PFSK-1 (cell line): ENCODE results near the gene MGAT4B.

Source experiments
- FOXP2 ChIP-seq: optimal IDR thresholded peaks from 2 replicates; pipeline ENCODE3; 2011; ENCODE audit warnings: borderline replicate concordance, control low read depth, inconsistent platforms; ENCODE audit not compliant: insufficient read depth; ENCODE audit errors: extremely low read length, extremely low read depth
- POLR2AphosphoS5 ChIP-seq: IDR thresholded peaks from 2 replicates; pipeline ENCODE4 v1.6.1; 2012; ENCODE audit warnings: low read depth, mild to moderate bottlenecking, control low read depth, low read length, moderate library complexity
- SIN3A ChIP-seq: IDR thresholded peaks from 2 replicates; pipeline ENCODE4 v1.6.1; 2012; ENCODE audit warnings: mild to moderate bottlenecking, low read length, moderate library complexity, borderline replicate concordance; ENCODE audit not compliant: insufficient read depth
- TAF1 ChIP-seq: IDR thresholded peaks from 2 replicates; pipeline ENCODE4 v1.6.1; 2012; ENCODE audit warnings: low read length, control low read depth, borderline replicate concordance; ENCODE audit not compliant: insufficient read depth
- TF ChIP-seq, protein P1 (sequence below), 2 experiments: IDR thresholded peaks; 2 replicates each; pipeline versions ENCODE4 v1.6.1 to v1.8.0; 2011 to 2012; ENCODE audit warnings: low read depth in 2 of 2, low read length in 2 of 2, control low read depth in 1 of 2, inconsistent platforms in 1 of 2, mild to moderate bottlenecking in 1 of 2, moderate library complexity in 1 of 2; ENCODE audit not compliant: insufficient read depth in 1 of 2

The MGAT4B gene

DNA sequence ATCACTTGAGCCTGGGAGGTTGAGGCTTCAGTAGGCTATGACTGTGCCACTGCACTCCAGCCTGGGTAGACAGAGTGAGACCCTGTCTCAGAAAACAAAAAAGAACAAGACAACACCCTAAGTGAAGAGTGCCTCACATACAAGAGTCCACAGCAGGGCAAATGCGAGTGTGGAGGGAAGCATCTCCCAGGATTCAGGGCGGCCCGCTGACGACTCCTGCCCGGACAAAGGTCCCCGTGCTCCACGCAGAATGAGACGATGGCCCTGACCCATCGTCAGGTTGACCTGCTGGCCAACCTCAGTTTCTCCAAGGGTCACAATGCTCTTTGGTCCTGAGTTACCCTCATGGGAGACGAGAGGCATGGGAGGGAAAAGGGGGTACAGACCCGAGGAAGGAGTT lies 33.7 kb upstream of the MGAT4B start:
- TF ChIP-seq, protein P1, sequence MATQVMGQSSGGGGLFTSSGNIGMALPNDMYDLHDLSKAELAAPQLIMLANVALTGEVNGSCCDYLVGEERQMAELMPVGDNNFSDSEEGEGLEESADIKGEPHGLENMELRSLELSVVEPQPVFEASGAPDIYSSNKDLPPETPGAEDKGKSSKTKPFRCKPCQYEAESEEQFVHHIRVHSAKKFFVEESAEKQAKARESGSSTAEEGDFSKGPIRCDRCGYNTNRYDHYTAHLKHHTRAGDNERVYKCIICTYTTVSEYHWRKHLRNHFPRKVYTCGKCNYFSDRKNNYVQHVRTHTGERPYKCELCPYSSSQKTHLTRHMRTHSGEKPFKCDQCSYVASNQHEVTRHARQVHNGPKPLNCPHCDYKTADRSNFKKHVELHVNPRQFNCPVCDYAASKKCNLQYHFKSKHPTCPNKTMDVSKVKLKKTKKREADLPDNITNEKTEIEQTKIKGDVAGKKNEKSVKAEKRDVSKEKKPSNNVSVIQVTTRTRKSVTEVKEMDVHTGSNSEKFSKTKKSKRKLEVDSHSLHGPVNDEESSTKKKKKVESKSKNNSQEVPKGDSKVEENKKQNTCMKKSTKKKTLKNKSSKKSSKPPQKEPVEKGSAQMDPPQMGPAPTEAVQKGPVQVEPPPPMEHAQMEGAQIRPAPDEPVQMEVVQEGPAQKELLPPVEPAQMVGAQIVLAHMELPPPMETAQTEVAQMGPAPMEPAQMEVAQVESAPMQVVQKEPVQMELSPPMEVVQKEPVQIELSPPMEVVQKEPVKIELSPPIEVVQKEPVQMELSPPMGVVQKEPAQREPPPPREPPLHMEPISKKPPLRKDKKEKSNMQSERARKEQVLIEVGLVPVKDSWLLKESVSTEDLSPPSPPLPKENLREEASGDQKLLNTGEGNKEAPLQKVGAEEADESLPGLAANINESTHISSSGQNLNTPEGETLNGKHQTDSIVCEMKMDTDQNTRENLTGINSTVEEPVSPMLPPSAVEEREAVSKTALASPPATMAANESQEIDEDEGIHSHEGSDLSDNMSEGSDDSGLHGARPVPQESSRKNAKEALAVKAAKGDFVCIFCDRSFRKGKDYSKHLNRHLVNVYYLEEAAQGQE (IDR thresholded peaks at IDR 0.05; ENCODE audit: insufficient read depth in 1 of 2, low read depth in 2 of 2, low read length in 2 of 2), result no peak
- TF ChIP-seq SIN3A, result no peak
- TF ChIP-seq TAF1, result no peak
- TF ChIP-seq FOXP2, result no peak
- no peak for TF ChIP-seq POLR2AphosphoS5

DNA sequence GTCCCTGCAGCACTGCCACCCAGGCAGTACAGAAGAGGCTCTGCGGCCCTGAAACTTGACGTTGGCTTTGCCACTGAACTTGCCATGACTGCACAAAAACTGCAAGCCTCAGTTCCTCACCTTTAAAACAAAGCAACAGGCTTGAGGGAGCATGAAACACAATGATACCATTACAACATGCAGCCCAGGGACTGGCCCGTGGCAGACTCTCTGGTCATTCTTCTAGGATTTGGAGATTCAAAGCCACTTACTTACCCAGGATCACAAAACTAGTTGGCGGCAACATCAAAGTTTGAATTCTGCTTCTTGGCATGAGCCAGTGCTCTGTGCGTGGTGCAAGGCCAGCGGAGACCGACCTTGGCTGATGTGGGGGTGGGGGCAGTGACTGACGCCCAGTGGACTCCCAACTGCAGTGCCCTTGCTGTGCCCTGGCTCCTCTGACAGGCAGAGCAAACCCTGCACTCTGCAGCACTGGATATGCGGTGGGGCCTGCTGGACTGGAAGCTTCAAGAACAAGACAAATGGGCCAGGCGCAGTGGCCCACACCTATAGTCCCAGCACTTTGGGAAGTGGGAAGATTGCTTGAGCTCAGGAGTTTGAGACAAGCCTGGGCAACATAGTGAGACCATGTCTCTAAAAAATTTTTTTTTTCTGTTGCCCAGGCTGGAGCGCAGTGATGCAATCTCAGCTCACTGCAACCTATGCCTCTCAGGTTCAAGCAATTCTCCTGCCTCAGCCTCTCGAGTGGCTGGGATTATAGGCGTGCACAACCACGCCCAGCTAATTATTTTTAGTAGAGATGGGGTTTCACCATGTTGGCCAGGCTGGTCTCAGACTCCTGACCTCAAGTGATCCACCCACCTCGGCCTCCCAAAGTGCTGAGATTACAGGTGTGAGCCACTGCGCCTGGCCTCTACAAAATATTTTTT lies 32.9 kb upstream of the MGAT4B start:
- TF ChIP-seq, protein P1 (IDR thresholded peaks at IDR 0.05; ENCODE audit: insufficient read depth in 1 of 2, low read depth in 2 of 2, low read length in 2 of 2), result no peak
- TF ChIP-seq TAF1, result no peak
- TF ChIP-seq SIN3A, result no peak
- no peak for TF ChIP-seq POLR2AphosphoS5
- no peak for TF ChIP-seq FOXP2

DNA sequence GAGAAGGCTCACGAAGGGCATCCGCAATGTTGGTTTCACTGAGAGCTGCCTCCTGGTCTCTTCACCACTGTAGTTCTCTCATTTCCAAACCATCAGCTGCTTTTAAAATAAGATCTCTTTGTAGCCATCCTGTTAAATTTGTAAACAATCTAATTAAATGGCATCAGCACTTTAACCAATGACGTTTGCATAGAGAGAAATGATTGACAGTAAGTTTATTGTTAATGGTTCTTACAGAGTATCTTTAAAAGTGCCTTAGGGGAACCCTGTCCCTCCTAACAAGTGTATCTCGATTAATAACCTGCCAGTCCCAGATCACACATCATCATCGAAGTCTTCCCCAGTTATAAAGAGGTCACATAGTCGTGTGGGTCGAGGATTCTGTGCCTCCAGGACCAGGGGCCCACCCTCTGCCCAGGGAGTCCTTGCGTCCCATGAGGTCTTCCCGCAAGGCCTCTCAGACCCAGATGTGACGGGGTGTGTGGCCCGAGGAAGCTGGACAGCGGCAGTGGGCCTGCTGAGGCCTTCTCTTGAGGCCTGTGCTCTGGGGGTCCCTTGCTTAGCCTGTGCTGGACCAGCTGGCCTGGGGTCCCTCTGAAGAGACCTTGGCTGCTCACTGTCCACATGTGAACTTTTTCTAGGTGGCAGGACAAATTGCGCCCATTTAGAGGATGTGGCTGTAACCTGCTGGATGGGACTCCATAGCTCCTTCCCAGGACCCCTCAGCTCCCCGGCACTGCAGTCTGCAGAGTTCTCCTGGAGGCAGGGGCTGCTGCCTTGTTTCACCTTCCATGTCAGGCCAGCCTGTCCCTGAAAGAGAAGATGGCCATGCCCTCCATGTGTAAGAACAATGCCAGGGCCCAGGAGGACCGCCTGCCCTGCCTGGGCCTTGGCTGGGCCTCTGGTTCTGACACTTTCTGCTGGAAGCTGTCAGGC lies 30.7 kb upstream of the MGAT4B start:
- no peak for TF ChIP-seq FOXP2
- TF ChIP-seq, protein P1 (IDR thresholded peaks at IDR 0.05; ENCODE audit: insufficient read depth in 1 of 2, low read depth in 2 of 2, low read length in 2 of 2), result peak in 1 of 2 experiments; percentile 43; a peak in 1 of 4 replicates

DNA sequence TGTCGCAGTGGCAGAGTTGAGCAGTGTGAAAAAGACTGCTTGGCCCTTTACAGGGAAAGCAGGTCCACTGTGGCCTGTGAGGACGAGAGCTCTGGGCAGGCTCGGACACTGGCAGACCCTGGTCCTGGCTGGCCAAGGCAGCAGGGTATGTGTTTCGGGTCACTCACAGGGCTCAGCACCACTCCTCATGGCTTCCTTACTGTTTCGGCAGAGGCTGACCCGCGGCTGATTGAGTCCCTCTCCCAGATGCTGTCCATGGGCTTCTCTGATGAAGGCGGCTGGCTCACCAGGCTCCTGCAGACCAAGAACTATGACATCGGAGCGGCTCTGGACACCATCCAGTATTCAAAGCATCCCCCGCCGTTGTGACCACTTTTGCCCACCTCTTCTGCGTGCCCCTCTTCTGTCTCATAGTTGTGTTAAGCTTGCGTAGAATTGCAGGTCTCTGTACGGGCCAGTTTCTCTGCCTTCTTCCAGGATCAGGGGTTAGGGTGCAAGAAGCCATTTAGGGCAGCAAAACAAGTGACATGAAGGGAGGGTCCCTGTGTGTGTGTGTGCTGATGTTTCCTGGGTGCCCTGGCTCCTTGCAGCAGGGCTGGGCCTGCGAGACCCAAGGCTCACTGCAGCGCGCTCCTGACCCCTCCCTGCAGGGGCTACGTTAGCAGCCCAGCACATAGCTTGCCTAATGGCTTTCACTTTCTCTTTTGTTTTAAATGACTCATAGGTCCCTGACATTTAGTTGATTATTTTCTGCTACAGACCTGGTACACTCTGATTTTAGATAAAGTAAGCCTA lies 29.8 kb upstream of the MGAT4B start:
- no peak for TF ChIP-seq SIN3A
- no peak for TF ChIP-seq TAF1
- TF ChIP-seq POLR2AphosphoS5, result no peak; the same call in 1 of the 2 replicates
- TF ChIP-seq FOXP2, result no peak

DNA sequence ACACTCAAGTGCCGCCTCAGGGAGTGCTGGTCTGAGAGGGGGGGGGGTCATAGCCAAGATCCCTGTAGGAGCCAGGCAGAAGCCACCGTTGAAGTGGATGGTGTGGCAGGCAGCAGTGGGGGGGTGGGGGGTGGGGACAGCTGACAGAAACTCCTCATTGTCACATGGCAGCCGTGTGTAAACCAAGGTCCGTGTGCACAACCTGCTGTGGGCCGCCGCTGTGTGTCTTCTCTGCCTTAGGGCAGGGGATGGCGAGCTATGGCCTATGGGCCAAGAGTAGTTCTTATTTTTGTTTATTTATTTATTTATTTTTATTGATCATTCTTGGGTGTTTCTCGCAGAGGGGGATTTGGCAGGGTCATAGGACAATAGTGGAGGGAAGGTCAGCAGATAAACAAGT lies 27.5 kb upstream of the MGAT4B start:
- TF ChIP-seq, protein P1 (IDR thresholded peaks at IDR 0.05; ENCODE audit: insufficient read depth in 1 of 2, low read depth in 2 of 2, low read length in 2 of 2), result no peak
- TF ChIP-seq SIN3A, result no peak
- no peak for TF ChIP-seq FOXP2
- no peak for TF ChIP-seq POLR2AphosphoS5
- no peak for TF ChIP-seq TAF1
